ENCODE data around the gene MED15.

MED15 gene

DNA sequence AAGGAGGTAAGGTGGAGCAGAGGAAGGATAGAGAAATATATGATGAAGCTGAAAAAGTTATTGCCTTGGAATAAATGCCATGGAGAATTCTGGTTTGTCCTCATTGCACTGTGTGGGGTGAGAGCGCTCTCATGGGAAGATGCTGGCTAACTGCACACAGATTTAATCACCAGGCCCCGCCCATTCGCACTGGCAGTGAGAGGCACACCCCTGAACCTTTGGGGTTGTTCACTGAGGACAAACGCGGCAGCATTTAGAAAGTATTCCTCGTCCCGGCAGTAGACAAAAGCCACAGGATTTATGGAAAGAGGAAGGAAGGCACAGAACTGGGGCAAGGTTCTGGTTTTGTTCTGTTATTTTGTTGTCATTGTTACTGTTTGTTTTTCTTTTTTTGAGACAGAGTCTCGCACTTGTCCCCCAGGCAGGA lies 70.2 kb downstream of the MED15 start:
- H3K4me1 ChIP-seq (ENCODE audit: control insufficient read depth in 1 of 2, insufficient read depth in 2 of 2, low read length in 2 of 2) = peaks cover 4 to 7% of the 10 kb centered on the region in 2 donors
- no peaks in the 10 kb centered on the region for H3K27me3 ChIP-seq (ENCODE audit: low read depth, low read length)
- H3K4me3 ChIP-seq (ENCODE audit: low read depth in 1 of 2, low read length in 2 of 2) = no peak overlapping the region
- H3K27ac ChIP-seq (ENCODE audit: low read length) = no peak overlapping the region
- peaks cover 60 to 83% of the 10 kb centered on the region in 2 donors for H3K36me3 ChIP-seq (ENCODE audit: control insufficient read depth in 1 of 2, insufficient read depth in 2 of 2, low read length in 2 of 2)
- H3K9me3 ChIP-seq (ENCODE audit: control insufficient read depth in 1 of 2, low read length in 2 of 2) = no peaks in the 10 kb centered on the region

DNA sequence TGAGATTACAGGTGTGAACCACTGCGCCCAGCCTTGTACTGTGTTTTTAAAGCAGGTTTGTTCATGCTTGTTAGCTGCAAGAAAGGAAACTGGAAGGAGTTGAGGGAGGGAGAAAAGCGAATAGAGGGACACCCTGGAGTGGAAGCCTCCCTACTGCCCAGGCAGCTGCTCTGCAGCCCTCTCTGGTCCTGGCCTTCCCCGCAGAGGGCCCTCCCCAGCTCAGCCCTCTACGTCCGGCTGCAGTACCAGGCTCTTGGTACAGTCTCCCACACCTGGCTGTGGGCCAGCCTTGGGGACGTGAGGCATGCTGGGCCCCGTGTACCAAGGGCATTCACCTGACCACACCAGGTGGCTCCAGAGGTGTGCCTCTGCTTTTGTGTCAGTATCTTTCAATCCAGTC lies 70.8 kb downstream of the MED15 start:
- Histone ChIP-seq H3K4me3 (ENCODE audit: low read depth in 1 of 2, low read length in 2 of 2) (no peak overlapping the region), H3K4me1 (ENCODE audit: control insufficient read depth in 1 of 2, insufficient read depth in 2 of 2, low read length in 2 of 2) (peaks cover 4 to 7% of the 10 kb centered on the region in 2 donors), H3K27me3 (ENCODE audit: low read depth, low read length) (no peaks in the 10 kb centered on the region), H3K9me3 (ENCODE audit: control insufficient read depth in 1 of 2, low read length in 2 of 2) (no peaks in the 10 kb centered on the region), H3K36me3 (ENCODE audit: control insufficient read depth in 1 of 2, insufficient read depth in 2 of 2, low read length in 2 of 2) (peaks cover 65 to 83% of the 10 kb centered on the region in 2 donors), H3K27ac (ENCODE audit: low read length) (no peak overlapping the region)

- H3K4me3 ChIP-seq (ENCODE audit: low read depth in 1 of 2, low read length in 2 of 2) = no peak overlapping the region
- no peaks in the 10 kb centered on the region for H3K27me3 ChIP-seq (ENCODE audit: low read depth, low read length)
- no peak overlapping the region for H3K27ac ChIP-seq (ENCODE audit: low read length)
- H3K4me1 ChIP-seq (ENCODE audit: control insufficient read depth in 1 of 2, insufficient read depth in 2 of 2, low read length in 2 of 2) = peaks cover 4 to 7% of the 10 kb centered on the region in 2 donors
- H3K9me3 ChIP-seq (ENCODE audit: control insufficient read depth in 1 of 2, low read length in 2 of 2) = no peaks in the 10 kb centered on the region
- peaks cover 65 to 83% of the 10 kb centered on the region in 2 donors for H3K36me3 ChIP-seq (ENCODE audit: control insufficient read depth in 1 of 2, insufficient read depth in 2 of 2, low read length in 2 of 2)
These were observed 71.3 kb downstream of the MED15 start for GRCh38 chr22:20578707-20579106.

DNA sequence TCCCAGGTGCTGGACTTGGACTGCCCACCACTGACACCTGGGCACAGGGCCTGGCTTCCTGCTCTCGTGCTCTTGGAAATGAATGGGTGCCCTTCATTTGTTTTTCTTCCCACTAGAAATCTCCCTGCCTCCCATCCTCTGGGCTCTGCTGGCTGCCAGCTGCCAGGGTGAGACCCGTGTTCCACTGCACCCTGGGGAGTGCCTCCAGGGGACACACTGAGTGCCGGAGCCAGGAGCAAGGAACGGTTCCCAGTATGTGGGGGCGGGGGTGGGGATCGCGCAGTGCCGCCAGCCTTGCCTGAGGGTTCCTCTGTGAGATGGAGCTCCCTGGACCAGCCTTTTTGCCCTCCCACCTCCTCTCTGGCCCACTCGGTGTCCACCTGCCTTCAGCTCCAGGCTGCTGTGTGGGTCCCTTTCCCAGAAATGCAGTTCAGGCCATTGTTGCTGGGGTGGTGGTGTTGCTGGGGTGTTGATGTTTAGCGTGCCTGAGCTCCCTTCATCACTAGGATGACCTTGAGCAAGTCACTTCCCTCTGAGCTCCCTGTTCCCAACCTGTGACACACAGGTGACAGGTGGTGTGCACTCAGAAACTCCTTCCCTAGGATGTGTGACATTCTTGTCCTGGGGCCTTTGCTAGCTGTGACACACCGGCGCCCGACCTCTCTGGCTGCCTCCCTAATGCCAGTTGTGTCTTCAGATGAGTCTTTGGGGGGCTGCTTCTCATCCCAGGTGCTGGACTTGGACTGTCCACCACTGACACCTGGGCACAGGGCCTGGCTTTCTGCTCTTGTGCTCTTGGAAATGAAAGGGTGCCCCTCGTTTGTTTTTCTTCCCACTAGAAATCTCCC lies 72.1 kb downstream of the MED15 start:
- Histone ChIP-seq H3K9me3 (ENCODE audit: control insufficient read depth in 1 of 2, low read length in 2 of 2) (no peaks in the 10 kb centered on the region), H3K4me1 (ENCODE audit: control insufficient read depth in 1 of 2, insufficient read depth in 2 of 2, low read length in 2 of 2) (peaks cover 4 to 7% of the 10 kb centered on the region in 2 donors), H3K27me3 (ENCODE audit: low read depth, low read length) (no peaks in the 10 kb centered on the region), H3K4me3 (ENCODE audit: low read depth in 1 of 2, low read length in 2 of 2) (no peak overlapping the region), H3K27ac (ENCODE audit: low read length) (no peak overlapping the region), H3K36me3 (ENCODE audit: control insufficient read depth in 1 of 2, insufficient read depth in 2 of 2, low read length in 2 of 2) (peaks cover 63 to 83% of the 10 kb centered on the region in 2 donors)

- Histone ChIP-seq H3K4me3 (ENCODE audit: low read depth in 1 of 2, low read length in 2 of 2) (no peak overlapping the region), H3K36me3 (ENCODE audit: control insufficient read depth in 1 of 2, insufficient read depth in 2 of 2, low read length in 2 of 2) (peaks cover 57 to 83% of the 10 kb centered on the region in 2 donors), H3K4me1 (ENCODE audit: control insufficient read depth in 1 of 2, insufficient read depth in 2 of 2, low read length in 2 of 2) (peaks cover 4 to 7% of the 10 kb centered on the region in 2 donors), H3K9me3 (ENCODE audit: control insufficient read depth in 1 of 2, low read length in 2 of 2) (no peaks in the 10 kb centered on the region), H3K27me3 (ENCODE audit: low read depth, low read length) (no peaks in the 10 kb centered on the region), H3K27ac (ENCODE audit: low read length) (no peak overlapping the region)
These were observed 72.8 kb downstream of the MED15 start for GRCh38 chr22:20580179-20580578.

- no peak overlapping the region for H3K27ac ChIP-seq (ENCODE audit: low read length)
- H3K36me3 ChIP-seq (ENCODE audit: control insufficient read depth in 1 of 2, insufficient read depth in 2 of 2, low read length in 2 of 2) = peaks cover 60 to 85% of the 10 kb centered on the region in 2 donors
- H3K4me3 ChIP-seq (ENCODE audit: low read depth in 1 of 2, low read length in 2 of 2) = no peak overlapping the region
- peaks cover 4 to 7% of the 10 kb centered on the region in 2 donors for H3K4me1 ChIP-seq (ENCODE audit: control insufficient read depth in 1 of 2, insufficient read depth in 2 of 2, low read length in 2 of 2)
- H3K9me3 ChIP-seq (ENCODE audit: control insufficient read depth in 1 of 2, low read length in 2 of 2) = no peaks in the 10 kb centered on the region
- H3K27me3 ChIP-seq (ENCODE audit: low read depth, low read length) = no peaks in the 10 kb centered on the region
These were observed 73.4 kb downstream of the MED15 start for GRCh38 chr22:20580611-20581502.

DNA sequence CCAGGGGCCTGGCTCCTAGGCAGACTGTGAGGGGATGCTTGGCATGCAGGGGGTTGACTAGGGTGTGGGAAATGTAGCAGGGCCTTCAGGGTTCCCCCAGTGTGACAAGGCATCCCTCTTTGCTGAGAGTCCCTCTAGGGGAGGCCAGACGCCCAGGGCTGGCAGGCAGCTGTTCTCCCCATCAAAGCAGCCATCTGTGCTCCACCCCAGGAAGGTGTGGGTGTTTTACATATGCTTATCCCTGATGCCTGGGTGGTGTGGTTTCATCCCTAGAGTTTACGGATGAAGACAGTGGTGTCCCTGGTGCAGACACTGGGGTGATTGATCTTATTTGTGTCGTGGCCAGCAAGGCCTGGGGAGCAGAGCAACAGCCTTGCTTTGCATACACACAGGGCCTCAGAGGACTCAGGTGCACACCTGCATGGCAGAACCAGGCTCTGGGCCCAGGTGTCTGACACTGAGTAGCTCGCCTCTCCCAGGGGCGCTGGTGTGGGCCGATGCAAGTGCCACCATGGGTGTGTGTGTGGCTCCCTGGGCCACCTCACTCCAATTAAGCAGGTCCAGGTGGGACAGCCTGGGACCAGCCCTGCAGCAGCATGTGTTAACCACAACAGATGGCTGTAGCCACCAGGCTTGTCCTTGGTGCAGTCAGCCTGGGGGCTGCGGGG lies 74.2 kb downstream of the MED15 start:
- H3K4me1 ChIP-seq (ENCODE audit: control insufficient read depth in 1 of 2, insufficient read depth in 2 of 2, low read length in 2 of 2) = peaks cover 4 to 5% of the 10 kb centered on the region in 2 donors
- no peaks in the 10 kb centered on the region for H3K9me3 ChIP-seq (ENCODE audit: control insufficient read depth in 1 of 2, low read length in 2 of 2)
- peaks cover 60 to 85% of the 10 kb centered on the region in 2 donors for H3K36me3 ChIP-seq (ENCODE audit: control insufficient read depth in 1 of 2, insufficient read depth in 2 of 2, low read length in 2 of 2)
- no peaks in the 10 kb centered on the region for H3K27me3 ChIP-seq (ENCODE audit: low read depth, low read length)
- no peak overlapping the region for H3K4me3 ChIP-seq (ENCODE audit: low read depth in 1 of 2, low read length in 2 of 2)
- no peak overlapping the region for H3K27ac ChIP-seq (ENCODE audit: low read length)

DNA sequence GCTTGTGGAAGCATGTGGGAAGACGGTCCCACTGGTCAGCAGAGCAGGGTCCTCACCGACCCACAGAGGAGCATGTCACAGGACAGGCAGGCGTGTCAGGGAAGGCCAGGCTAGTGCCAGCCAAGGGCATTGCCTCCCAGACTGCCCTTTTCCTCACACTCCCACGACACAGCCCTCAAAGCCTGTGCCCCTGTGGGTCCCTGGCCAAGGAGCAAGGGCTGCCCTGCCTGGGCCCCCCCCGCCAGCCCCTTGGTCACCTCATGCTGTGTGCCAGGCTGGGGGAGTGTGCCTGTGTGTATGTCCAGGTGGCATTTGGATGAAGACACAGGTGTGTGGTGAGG lies 74.7 kb downstream of the MED15 start:
- Histone ChIP-seq H3K9me3 (ENCODE audit: control insufficient read depth in 1 of 2, low read length in 2 of 2) (no peaks in the 10 kb centered on the region), H3K4me3 (ENCODE audit: low read depth in 1 of 2, low read length in 2 of 2) (no peak overlapping the region), H3K36me3 (ENCODE audit: control insufficient read depth in 1 of 2, insufficient read depth in 2 of 2, low read length in 2 of 2) (peaks cover 60 to 85% of the 10 kb centered on the region in 2 donors), H3K27me3 (ENCODE audit: low read depth, low read length) (no peaks in the 10 kb centered on the region), H3K4me1 (ENCODE audit: control insufficient read depth in 1 of 2, insufficient read depth in 2 of 2, low read length in 2 of 2) (peaks cover 0 to under 1% of the 10 kb centered on the region in 2 donors), H3K27ac (ENCODE audit: low read length) (no peak overlapping the region)

DNA sequence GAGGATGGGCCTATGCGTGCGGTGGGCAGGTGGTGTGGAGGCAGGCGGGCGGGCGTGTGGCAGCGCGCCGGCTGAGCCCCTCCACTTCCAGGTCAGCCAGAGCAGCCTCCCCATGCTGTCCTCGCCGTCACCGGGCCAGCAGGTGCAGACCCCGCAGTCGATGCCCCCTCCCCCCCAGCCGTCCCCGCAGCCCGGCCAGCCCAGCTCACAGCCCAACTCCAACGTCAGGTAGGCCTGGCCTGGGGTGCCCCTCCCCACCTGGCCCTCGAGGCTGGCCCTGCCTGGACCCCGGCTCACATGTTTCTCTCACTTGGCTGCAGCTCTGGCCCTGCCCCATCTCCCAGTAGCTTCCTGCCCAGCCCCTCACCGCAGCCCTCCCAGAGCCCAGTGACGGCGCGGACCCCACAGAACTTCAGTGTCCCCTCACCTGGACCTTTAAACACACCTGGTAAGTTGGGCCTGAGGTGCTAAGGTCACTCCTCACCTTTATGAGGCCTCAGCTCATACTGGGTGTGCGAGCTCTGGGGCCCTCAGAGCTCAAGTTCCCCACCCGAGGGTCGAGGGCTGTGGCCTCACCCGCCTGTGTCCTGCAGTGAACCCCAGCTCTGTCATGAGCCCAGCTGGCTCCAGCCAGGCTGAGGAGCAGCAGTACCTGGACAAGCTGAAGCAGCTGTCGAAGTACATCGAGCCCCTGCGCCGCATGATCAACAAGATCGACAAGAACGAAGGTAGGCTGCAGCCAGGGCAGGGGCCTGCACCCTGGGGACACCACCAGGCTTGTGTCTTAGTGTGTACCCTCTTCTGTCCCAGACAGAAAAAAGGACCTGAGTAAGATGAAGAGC lies 75.3 kb downstream of the MED15 start:
- peaks cover 61 to 85% of the 10 kb centered on the region in 2 donors for H3K36me3 ChIP-seq (ENCODE audit: control insufficient read depth in 1 of 2, insufficient read depth in 2 of 2, low read length in 2 of 2)
- H3K9me3 ChIP-seq (ENCODE audit: control insufficient read depth in 1 of 2, low read length in 2 of 2) = no peaks in the 10 kb centered on the region
- H3K4me3 ChIP-seq (ENCODE audit: low read depth in 1 of 2, low read length in 2 of 2) = no peak overlapping the region
- H3K27ac ChIP-seq (ENCODE audit: low read length) = no peak overlapping the region
- H3K27me3 ChIP-seq (ENCODE audit: low read depth, low read length) = no peaks in the 10 kb centered on the region
- H3K4me1 ChIP-seq (ENCODE audit: control insufficient read depth in 1 of 2, insufficient read depth in 2 of 2, low read length in 2 of 2) = no peaks in the 10 kb centered on the region

GRCh38 chr22:20583471-20583922 lies 76.1 kb downstream of the MED15 start:
- Histone ChIP-seq H3K4me1 (ENCODE audit: control insufficient read depth in 1 of 2, insufficient read depth in 2 of 2, low read length in 2 of 2) (no peaks in the 10 kb centered on the region), H3K4me3 (ENCODE audit: low read depth in 1 of 2, low read length in 2 of 2) (no peak overlapping the region), H3K27me3 (ENCODE audit: low read depth, low read length) (no peaks in the 10 kb centered on the region), H3K27ac (ENCODE audit: low read length) (no peak overlapping the region), H3K9me3 (ENCODE audit: control insufficient read depth in 1 of 2, low read length in 2 of 2) (no peaks in the 10 kb centered on the region), H3K36me3 (ENCODE audit: control insufficient read depth in 1 of 2, insufficient read depth in 2 of 2, low read length in 2 of 2) (peaks cover 58 to 85% of the 10 kb centered on the region in 2 donors)
